Stimulated activated CD4-positive, alpha-beta T cell treated with anti-CD3 and anti-CD28 coated beads, TNF-alpha, amount 100 ng/mL, for 4 hours (primary cell): Measurements from ENCODE around the gene B3GALT4.

Source experiments
- DNase-seq, 3 experiments: peaks; one replicate each; pipeline ENCODE4 v3.0.0-alpha.2; 2020; ENCODE audit warnings: low read depth in 3 of 3

B3GALT4 gene

DNA sequence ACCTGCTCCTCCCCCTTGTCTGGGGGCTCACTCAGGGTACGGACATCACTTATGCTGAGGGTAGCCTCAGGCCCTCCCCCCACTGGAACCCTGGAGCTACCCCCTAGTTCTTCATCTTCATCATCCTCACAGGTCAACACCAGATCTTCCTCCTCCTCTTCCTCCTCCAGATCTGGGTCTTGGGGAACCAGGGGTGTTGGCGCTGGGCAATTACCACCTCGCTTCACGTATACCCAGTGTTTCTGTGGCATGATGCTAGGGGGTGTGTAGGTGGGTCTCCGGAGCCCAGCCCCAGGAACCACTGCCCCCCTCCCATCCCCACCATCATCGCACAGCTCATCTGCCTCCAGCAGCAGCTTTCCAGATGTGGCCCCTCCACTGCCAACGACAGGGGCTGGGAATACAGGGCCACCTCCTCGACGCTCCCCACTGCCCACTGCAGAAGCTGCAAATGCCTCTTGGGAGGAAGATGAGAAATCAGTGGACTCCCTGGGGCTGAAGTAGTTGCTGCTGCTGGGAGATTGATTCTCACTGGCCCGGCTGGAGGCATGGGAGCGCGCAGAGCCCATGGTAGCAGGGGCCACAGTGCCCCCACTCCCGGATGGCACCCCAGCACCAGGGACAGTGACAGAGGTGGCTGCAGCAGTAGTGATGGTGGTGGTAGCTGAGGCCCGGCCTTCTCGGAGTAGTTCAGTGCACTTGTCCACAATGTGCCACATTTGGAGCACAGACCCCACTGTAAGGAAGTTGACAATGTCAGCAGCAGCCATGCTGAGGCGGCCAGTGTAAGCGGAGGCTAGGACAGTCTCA is 39.1 kb downstream of the B3GALT4 start:
- no peak for DNase-seq

GRCh38 chr6:33316603-33317418 is 39.9 kb downstream of the B3GALT4 start:
- no peak for DNase-seq

- no peak for DNase-seq
These were observed 40.4 kb downstream of the B3GALT4 start for GRCh38 chr6:33317419-33317668.

GRCh38 chr6:33317669-33318425 is 40.9 kb downstream of the B3GALT4 start, which contains the start of gene ZBTB22:
Gene ZBTB22, minus strand, starts transcription at chr6:33317744. Its CDS starts 828 bp downstream, at chr6:33316916.
- DNase-seq = peak; percentile 88 to 93 (median 90)

- DNase-seq = no peak
These were observed 41.6 kb downstream of the B3GALT4 start for GRCh38 chr6:33318426-33319073.

DNA sequence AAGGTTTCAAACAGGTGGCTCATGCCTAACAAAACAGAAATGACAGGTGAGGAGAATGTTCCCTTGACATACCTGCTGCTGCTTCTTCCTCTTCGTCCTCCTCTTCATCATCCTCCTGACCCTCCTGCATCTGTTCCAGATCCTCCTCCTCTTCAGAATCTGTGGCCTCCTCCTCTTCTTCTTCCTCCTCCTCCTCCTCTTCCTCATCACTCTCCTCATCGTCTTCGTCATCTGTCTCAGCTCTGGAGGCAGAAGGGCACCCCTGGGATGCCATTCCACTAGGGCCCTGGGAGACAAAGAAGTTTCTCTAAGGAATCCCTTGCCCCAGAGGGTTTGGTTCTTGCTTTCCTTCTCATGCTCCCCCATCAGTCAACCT is 43.0 kb downstream of the B3GALT4 start:
- no peak for DNase-seq

DNA sequence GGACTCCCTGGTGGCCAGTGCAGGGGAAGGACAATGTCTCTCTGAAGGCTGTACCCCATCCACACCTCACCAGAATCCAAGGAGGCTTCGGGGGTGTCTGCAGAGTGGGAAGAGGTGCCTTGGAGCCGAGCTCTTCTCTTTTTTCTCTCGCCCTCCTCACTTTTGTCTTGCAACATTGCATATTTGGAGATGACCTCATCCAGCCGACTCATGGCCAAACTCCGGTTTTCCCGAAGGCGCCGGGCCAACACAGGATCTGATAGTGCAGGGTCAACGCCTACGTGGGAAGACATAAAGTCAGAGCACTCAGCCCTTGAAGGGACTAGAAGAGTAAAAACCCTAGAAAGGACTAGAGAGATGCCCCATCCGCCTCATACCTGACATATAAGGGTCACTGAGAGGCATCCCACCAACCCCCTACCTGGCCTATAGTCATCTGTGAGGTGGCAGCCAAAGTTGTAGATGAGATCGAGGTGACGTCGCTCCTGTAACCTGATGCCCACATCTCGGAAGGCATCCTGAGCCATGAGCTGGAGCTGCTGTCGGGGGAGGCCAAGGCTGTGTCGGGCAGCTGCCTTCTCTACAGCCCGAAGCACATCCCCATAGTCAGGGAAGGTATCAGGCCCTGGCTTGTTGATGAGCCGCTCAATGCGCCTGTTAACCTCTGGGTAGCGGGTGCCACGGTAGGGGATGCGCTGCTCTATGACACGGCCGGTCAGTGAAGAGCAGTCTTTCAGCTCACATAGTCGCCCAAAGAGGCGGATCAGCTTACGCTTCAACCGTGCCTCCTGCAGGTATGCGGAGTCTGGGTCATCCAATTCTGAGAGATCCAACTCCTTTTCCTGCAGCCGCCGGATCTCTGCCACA is 43.6 kb downstream of the B3GALT4 start:
- no peak for DNase-seq

GRCh38 chr6:33321227-33321626 is 44.3 kb downstream of the B3GALT4 start:
- no peak for DNase-seq

DNA sequence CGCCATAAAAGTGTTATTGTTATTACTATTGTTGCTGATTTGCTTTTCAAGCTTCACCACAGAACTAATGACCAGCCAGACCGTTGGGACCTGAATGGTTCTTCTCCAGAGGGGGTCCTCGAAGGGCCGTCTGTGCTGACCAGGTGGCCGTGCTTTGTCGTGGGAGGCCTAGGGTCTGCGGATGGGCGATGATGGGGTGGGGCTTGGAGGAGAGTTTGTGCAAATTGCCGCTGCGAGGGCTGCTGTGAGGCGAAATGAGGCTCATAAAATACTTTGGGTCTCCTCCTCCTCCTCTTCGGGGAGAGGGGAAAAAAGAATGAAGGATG is 46.7 kb downstream of the B3GALT4 start:
- DNase-seq = no peak

GRCh38 chr6:33324125-33324524 is 47.2 kb downstream of the B3GALT4 start:
- no peak for DNase-seq
